ENCODE results near the gene CCL25. TPM values are rescaled to one million over a fixed set of nuclear protein-coding genes. Genes with fewer than 3 reads are reported as not detected.

CCL25 gene
- total RNA-seq, 1 experiment from 2014 or later = not detected

GRCh38 chr19:8020681-8021080 lies 31.9 kb upstream of the CCL25 start (continued):
- no peak for TF ChIP-seq ZBTB33 (IDR thresholded peaks at IDR 0.05; ENCODE audit: extremely low read depth, insufficient replicate concordance, low read length)
- no peak for TF ChIP-seq ELF1 (IDR thresholded peaks at IDR 0.05; ENCODE audit: borderline replicate concordance, low read depth)
- TF ChIP-seq REST (IDR thresholded peaks at IDR 0.05; ENCODE audit: low read depth) = no peak

- DNase-seq (ENCODE audit: low read depth, low spot score) = no peak
- H3K79me2 ChIP-seq (ENCODE audit: insufficient read depth, low read length) = no peaks in the 10 kb centered on the region
- no peaks in the 10 kb centered on the region for H4K20me1 ChIP-seq (ENCODE audit: insufficient read depth)
- no peaks in the 10 kb centered on the region for H3K4me1 ChIP-seq (ENCODE audit: control insufficient read depth in 1 of 2, insufficient read depth in 2 of 2, low read length in 2 of 2)
- H2AFZ ChIP-seq (ENCODE audit: low read depth, low read length, poor library complexity, severe bottlenecking) = no peak overlapping the region
- no TSS peak for BruUV-seq (replicated peaks)
- no peak for ATAC-seq
- no peaks in the 10 kb centered on the region for H3K36me3 ChIP-seq (ENCODE audit: control insufficient read depth in 1 of 2, insufficient read depth in 2 of 2, low read length in 2 of 2)
- H3K27ac ChIP-seq (ENCODE audit: low read depth, low read length) = no peak overlapping the region
- TF ChIP-seq CTCF (IDR thresholded peaks at IDR 0.05 in 2 of 3, conservative IDR thresholded peaks at IDR 0.05 in 1 of 3; ENCODE audit: borderline replicate concordance in 1 of 3, insufficient read depth in 1 of 3, low read depth in 2 of 3, low read length in 2 of 3) (no peak), CBX3 (IDR thresholded peaks at IDR 0.05; ENCODE audit: low read depth) (no peak), EZH2phosphoT487 (IDR thresholded peaks at IDR 0.05; ENCODE audit: borderline replicate concordance) (no peak), CEBPB (IDR thresholded peaks at IDR 0.05; ENCODE audit: low read depth) (no peak), SP1 (IDR thresholded peaks at IDR 0.05; ENCODE audit: low read depth) (no peak), RAD21 (IDR thresholded peaks at IDR 0.05; ENCODE audit: low read depth) (no peak), REST (IDR thresholded peaks at IDR 0.05; ENCODE audit: low read depth) (no peak), ZFX (IDR thresholded peaks at IDR 0.05) (no peak)
- H3K9ac ChIP-seq (ENCODE audit: low read length) = no peak overlapping the region
- ChIA-PET CTCF (no interaction called here), RAD21 (ENCODE audit: low non-redundant PET in 1 of 2, low total read pairs in 2 of 2, uncharacterized antibody in 2 of 2, unreplicated experiment in 2 of 2) (no interaction called here), POLR2A (no interaction called here)
- H3K4me3 ChIP-seq (replicated peaks in 1 of 2; ENCODE audit: low read depth in 1 of 2, low read length in 2 of 2) = no peak overlapping the region
- H3K9me2 ChIP-seq (ENCODE audit: insufficient read depth) = no peaks in the 10 kb centered on the region
- H3K27me3 ChIP-seq (ENCODE audit: insufficient read depth, low read length) = no peaks in the 10 kb centered on the region
- H3K4me2 ChIP-seq (ENCODE audit: low read length) = no peak overlapping the region
- H3K9me3 ChIP-seq (ENCODE audit: control insufficient read depth in 1 of 2, insufficient read depth in 1 of 2, low read depth in 1 of 2, low read length in 2 of 2) = no peaks in the 10 kb centered on the region
- intact Hi-C loops (cut with micrococcal nuclease) = no loop called here
These were observed 31.2 kb upstream of the CCL25 start for GRCh38 chr19:8021374-8021773.

All from HCT116 (cell line).